Coronary artery (tissue), 2 donors: ENCODE results near the gene FNDC5.

Experiments
- DNase-seq: peaks from one replicate; pipeline ENCODE4 v3.0.0-alpha.2; 2017; ENCODE audit warnings: low spot score
- H3K27ac ChIP-seq, 2 donors: fragments of 200-600 bp; sonication (generic); one replicate each; pipeline ENCODE4 v1.5.1; 2016 to 2019
- H3K4me3 ChIP-seq: fragments of 200-600 bp; sonication (generic); 2 replicates; pipeline ENCODE4 v1.5.1; 2016; ENCODE audit warnings: mild to moderate bottlenecking, moderate library complexity
- TF ChIP-seq, protein P1 (sequence below): fragments of 200-600 bp; sonication (generic); IDR thresholded peaks from one replicate; pipeline ENCODE4 v1.5.1; 2019; ENCODE audit warnings: antibody characterized with exemption

The FNDC5 gene

GRCh38 chr1:32855861-32856617 is 14.7 kb downstream of the FNDC5 start:
- H3K4me3 ChIP-seq, result no peak overlapping the region
- no peak overlapping the region for H3K27ac ChIP-seq
- DNase-seq, result no peak
- TF ChIP-seq, protein P1, sequence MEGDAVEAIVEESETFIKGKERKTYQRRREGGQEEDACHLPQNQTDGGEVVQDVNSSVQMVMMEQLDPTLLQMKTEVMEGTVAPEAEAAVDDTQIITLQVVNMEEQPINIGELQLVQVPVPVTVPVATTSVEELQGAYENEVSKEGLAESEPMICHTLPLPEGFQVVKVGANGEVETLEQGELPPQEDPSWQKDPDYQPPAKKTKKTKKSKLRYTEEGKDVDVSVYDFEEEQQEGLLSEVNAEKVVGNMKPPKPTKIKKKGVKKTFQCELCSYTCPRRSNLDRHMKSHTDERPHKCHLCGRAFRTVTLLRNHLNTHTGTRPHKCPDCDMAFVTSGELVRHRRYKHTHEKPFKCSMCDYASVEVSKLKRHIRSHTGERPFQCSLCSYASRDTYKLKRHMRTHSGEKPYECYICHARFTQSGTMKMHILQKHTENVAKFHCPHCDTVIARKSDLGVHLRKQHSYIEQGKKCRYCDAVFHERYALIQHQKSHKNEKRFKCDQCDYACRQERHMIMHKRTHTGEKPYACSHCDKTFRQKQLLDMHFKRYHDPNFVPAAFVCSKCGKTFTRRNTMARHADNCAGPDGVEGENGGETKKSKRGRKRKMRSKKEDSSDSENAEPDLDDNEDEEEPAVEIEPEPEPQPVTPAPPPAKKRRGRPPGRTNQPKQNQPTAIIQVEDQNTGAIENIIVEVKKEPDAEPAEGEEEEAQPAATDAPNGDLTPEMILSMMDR, result no peak

- no peak overlapping the region for H3K4me3 ChIP-seq
- no peak overlapping the region for H3K27ac ChIP-seq
- DNase-seq, result no peak
- TF ChIP-seq, protein P1, result no peak
Observed at GRCh38 chr1:32848354-32849063, 22.2 kb downstream of the FNDC5 start.

DNA sequence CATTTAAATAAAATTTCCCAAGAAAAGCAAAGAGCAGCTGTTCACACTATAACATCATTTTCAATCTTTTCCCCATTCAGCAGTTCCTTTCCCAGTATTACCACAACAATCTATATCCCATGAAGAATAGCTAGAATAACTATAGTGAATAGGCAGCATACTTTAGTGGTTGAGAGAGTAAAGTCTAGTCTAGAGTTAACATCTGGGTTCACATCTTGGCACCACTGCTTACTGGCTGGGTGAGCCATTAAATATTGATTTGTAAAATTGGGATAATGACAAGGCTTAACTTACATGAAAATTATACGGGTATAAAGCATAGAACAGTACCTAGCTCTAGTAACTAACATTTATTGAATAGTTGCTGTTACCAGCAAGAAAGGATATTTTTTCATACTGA is 38.8 kb downstream of the FNDC5 start:
- H3K27ac ChIP-seq, result no peak overlapping the region
- no peak for DNase-seq
- TF ChIP-seq, protein P1, result no peak
- no peak overlapping the region for H3K4me3 ChIP-seq

DNA sequence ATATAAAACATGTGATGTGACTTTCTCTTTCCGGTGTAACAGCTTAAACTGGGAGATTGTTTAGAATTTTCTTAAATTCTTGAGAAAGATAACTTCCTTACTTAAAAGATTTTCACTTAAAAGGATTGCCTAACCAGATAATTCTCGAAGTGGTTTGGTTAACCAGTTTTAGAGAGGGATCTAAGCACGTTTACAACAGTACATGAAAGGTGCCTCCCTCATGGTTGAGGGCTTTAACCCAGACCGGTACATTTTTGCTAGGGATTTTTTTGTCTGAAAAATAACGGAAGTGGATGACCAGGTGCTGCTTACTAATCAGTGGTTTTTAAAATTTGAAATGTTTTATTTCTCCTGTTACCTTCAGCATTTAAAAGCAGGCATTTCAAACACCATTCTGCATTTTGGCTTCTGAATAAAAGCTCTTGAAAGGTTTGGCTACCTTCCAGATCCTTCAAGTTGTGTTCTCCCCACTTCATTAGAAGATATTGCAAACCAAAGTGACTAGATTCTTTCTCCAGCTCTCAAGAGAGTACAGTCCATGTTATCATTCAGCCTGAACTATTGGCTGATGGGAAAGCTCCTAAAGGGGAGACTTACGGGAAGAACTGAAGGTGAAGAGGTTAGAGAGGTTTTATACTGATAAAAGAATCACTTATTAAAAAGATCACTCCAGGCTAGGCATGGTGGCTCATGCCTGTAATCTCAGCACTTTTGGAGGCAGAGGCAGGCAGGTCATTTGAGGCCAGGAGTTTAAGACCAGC is 40.4 kb downstream of the FNDC5 start:
- DNase-seq, result no peak
- Histone ChIP-seq H3K27ac (no peak overlapping the region), H3K4me3 (no peak overlapping the region)
- TF ChIP-seq, protein P1, result no peak

GRCh38 chr1:32828341-32828740 is 42.4 kb downstream of the FNDC5 start:
- Histone ChIP-seq H3K27ac (no peak overlapping the region), H3K4me3 (no peak overlapping the region)
- DNase-seq, result no peak
- TF ChIP-seq, protein P1, result no peak

DNA sequence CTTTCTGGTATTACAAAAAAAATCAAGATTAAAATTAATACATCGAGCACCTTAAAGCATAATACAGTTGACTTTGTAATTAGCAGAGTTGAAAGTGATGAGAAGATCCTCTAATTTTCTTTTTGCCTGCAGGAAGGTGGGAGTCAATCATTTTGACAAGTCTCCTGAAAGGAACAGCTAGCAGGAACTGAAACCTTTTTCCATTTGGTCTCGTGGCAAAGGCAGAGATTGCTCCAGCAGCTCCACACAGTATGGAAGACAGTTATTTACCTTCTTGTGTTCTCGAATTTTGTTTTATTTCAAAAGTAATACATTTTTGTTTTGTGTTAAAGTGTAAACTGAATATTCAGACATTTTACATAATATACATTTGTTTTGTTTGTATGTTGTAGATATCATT is 45.5 kb downstream of the FNDC5 start:
- H3K4me3 ChIP-seq, result no peak overlapping the region
- TF ChIP-seq, protein P1, result no peak
- no peak for DNase-seq
- no peak overlapping the region for H3K27ac ChIP-seq
